Head of caudate nucleus (tissue), 42 donors: ENCODE measurements around the gene RNASE2.
"Not testable (repeated sequence)": the region's sequence is repeated elsewhere in the genome, so short reads cannot be mapped to it uniquely, and the experiment has no call there.

Experiments used
- DNase-seq, 42 donors: peaks; one replicate each; pipeline versions ENCODE4 v3.0.0 to v3.0.0-alpha.2; 2020 to 2021; ENCODE audit warnings: mixed read lengths in 7 of 42
- intact Hi-C: fragments of 100-400 bp; cut with DNase I; formaldehyde crosslinking; loops from one replicate; pipeline ENCODE4 v1.15.0; 2022

The RNASE2 gene

DNA sequence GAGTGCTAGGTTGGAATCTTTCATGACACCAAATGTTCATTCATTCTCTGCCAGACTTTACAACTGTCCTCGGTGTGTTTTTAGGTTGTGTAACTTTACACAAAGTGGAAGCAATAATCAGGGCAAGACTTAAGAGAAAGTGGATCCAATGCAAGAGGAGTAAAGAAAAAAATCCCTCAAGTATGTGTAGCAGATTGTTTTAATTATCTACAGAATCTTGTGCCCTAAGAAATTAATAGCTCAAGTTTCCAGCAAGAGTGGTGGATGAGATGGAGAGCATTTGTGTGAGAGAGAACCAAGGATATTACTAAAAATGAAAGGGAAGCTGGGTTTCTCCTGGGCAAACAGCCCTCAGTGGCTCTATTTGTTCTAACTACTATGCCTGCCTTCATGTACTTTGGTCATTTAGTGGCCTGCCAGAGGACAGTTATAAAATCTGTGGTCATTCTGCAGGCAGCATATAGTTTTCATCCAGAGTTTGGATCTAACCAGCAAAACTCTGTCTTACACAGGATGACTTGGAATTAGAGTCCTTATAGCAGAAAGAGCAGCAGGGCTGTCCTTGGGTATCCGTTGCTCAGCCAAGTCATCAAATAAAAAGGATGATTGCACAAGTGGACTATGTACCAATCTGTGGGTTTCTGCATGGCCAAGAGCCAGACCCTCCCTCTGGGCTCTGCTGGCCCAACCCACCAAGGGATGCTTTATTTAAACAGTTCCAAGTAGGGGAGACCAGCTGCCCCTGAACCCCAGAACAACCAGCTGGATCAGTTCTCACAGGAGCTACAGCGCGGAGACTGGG, at the start of gene RNASE2:
RNASE2 (plus strand) TSS at position 752 of the 802 bp plus-strand sequence. CDS start 285 bp downstream, outside the sequence.
- intact Hi-C loops = not testable (repeated sequence)
- DNase-seq = peak in 8 of 42 donors; percentile 2 to 51 (median 19)

DNA sequence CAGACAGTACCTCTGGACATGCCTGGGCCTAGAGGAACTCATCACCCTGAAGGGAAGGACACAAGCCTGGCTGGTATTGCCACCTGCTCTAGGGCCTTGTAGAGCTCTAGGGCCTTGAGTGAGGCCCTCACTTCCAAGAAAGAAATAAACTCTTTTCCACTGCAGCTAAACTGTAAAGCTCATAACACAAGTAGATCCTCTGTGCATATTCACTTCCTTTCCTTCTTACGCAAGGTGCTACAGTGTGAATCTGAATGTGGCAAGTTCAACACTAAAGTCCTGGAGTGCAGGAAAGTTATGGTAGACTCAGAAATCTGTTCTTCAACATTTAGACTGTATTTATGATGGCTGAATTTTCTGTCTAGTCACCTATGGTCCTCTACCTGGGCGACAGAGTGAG, 49.6 kb upstream of the RNASE2 start:
- DNase-seq = no peak
- intact Hi-C loops = no loop called here

DNA sequence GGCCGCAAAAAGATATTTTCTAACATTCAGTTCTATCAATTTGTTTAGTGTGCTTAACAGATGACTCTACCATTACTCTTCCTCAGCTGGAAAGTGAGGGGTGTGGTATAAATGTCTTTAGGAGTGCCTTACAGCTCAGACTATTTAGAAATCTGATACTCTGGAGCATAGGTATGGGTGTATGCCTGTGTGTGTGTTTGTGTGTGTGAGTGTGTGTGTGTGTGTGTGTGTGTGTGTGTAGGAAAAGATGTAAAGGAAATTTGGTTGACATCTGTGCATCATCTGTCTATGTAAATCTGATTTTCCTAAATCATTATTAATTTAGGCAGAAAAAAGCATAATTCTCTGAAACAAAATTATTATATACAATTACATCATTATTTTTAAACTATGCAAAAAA, 48.1 kb upstream of the RNASE2 start:
- intact Hi-C loops = no loop called here
- no peak for DNase-seq

DNA sequence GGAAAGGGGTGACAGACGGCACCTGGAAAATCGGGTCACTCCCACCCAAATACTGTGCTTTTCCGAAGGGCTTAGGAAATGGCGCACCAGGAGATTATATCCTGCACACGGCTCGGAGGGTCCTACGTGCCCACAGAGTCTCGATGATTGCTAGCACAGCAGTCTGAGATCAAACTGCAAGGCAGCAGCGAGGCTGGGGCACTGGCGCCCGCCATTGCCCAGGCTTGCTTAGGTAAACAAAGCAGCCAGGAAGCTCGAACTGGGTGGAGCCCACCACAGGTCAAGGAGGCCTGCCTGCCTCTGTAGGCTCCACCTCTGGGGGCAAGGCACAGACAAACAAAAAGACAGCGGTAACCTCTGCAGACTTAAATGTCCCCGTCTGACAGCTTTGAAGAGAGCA, 44.5 kb upstream of the RNASE2 start:
- DNase-seq, intact Hi-C loops: not testable (repeated sequence)

DNA sequence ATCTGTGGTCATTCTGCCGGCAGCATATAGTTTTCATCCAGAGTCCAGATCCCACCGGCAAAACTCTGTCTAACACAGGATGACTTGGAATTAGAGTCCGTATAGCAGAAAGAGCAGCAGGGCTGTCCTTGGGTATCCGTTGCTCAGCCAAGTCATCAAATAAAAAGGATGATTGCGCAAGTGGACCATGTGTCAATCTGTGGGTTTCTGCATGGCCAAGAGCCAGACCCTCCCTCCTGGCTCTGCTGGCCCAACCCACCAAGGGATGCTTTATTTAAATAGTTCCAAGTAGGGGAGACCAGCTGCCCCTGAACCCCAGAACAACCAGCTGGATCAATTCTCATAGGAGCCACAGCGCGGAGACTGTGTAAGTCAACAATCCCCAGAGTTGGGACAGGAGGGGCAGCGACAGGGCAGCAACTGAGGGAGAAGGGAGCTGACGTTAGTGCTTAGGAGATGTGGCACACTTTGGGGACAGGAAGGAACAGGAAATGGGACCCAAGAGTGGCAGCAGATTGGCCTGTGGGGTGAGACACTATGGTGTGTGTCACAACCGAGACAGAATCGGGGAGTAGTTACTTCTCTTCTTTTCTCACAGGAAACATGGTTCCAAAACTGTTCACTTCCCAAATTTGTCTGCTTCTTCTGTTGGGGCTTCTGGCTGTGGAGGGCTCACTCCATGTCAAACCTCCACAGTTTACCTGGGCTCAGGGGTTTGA, 36.1 kb upstream of the RNASE2 start:
- intact Hi-C loops = not testable (repeated sequence)

DNA sequence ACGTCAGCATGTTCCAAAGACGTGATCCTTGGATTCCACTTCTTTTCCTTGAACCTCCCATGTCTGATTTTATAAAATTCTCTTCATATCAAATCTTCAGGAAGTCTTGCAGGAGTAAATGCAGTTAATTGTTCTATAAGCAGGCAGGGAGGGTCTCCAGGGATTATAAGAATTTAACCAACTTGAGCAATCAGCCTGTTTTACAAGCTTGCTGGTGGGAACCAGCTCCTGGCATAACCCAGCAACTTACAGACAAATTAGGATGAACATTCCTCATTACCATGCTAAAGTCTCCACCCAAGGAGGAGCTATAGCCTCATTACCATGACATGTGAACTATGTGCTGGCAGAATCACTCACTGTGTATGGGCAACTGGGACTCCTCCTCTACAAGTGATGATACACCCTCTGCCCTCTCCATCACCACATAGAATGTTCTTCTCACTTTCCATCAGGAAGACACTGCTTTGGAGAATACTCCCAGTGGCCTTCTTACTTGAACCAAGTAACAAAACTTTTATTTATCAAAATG, 31.5 kb upstream of the RNASE2 start:
- DNase-seq, intact Hi-C loops: not testable (repeated sequence)

More for the DNA sequence above, 36.1 kb upstream of the RNASE2 start:
- peak in 20 of 42 donors; percentile 4 to 48 (median 16) for DNase-seq

DNA sequence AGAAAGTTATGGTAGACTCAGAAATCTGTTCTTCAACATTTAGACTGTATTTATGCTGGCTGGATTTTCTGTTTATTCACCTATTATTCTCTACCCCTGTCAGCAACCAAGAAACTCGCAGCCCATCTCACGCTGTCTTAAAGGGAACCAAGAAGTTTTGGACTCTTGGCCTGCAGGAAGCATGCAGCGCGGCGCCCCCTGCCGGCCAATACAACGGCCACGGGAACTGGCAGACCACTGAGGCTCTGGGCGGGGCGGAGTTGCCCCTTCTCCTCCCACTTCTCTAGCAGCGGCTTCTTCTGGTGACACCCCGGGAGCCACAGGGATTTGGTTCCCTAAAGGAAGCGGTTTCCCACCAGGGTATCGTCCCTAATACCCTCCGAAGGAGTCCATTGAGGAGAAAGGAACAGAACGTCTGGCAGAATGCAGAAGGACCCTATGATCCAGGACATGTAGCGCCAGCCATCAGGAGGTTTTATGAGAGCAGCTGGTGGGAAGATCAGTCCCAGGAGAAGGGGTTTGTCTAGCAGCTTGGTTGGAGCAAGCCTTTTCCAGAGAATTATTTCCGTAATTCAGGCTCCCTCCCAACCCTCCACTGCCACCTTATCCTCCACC, 21.0 kb upstream of the RNASE2 start:
- intact Hi-C loops = no loop called here
- peak in 35 of 42 donors; percentile 5 to 75 (median 34) for DNase-seq

DNA sequence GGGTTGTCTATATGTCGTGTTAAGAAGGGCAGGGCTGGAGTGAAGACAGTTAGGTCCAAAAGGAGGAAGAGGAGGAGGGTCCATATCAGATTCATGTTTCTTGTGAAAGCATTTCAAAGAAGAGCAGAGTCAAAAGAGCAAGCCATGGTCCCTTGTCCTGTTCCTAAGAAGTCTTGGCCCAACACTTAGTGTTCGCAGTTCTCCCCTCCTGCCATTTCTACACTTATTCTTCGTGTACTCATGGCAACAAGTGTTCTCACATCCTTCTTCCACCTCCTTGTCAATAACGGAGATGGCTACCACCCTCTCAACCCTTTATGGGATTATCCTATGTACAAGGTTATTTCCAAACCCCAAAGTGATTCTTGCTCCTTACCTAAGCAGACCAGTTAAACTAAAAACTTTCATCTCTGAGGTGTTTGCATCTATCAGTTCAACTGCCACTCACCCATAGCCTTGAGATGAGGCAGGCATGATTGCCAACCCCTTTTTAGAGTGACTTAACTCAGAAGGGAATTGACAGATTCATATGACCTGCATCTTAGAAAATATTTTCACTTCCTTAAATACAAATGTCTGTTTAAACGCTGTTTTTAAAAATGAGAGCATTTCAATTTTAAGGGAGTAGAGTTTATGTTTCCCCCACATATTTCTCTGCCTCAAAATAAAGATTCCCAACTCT, 19.8 kb upstream of the RNASE2 start:
- intact Hi-C loops = no loop called here
- DNase-seq = no peak

DNA sequence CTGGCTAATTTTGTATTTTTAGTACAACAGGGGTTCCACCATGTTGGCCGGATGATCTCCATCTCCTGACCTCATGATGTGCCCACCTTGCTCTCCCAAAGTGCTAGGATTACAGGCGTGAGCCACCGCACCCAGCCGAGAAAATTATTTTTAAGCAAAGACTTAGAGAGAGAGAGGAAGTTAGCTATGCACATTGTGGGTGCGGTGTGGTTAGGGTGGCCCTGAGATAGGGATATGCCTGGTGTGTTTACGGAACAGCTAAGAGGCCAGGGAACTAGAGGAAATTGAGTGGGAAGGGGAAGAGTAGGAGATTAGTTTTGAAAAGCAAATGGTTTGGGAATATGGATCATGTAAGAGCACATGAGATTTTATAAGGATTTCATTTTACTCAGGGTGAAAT, 10.1 kb upstream of the RNASE2 start:
- intact Hi-C loops = not testable (repeated sequence)
- DNase-seq = peak in 8 of 42 donors; percentile 6 to 48 (median 16)

DNA sequence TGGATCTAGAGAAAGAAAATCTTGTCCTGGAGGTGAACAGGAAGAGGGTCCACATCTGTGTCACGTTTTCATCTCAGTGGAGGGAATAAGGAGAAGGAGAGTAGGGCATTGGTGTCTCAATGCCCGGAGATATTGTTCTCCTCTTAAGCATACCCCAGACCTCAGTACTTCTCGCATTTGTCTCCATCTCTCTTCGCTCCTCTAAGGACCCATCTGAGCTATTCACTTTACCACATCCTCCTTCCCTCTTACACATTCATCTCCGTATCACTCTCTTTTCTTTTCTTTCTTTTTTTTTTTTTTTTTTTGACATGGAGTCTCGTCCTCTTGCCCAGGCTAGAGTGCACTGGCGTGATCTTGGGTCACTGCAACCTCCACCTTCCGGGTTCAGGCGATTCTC, 8.6 kb upstream of the RNASE2 start:
- DNase-seq, intact Hi-C loops: not testable (repeated sequence)

DNA sequence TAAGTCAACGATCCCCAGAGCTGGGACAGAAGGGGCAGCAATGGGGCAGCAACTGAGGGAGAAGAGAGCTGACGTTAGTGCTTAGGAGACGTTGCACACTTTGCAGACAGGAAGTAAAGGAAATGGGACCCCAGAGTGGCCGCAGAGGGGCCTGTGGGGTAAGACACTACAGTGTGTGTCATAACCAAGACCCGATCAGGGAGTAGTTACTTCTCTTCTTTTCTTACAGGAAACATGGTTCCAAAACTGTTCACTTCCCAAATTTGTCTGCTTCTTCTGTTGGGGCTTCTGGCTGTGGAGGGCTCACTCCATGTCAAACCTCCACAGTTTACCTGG, 219 bp downstream of the RNASE2 start:
- intact Hi-C loops = not testable (repeated sequence)
- DNase-seq = peak in 20 of 42 donors; percentile 10 to 49 (median 18)

DNA sequence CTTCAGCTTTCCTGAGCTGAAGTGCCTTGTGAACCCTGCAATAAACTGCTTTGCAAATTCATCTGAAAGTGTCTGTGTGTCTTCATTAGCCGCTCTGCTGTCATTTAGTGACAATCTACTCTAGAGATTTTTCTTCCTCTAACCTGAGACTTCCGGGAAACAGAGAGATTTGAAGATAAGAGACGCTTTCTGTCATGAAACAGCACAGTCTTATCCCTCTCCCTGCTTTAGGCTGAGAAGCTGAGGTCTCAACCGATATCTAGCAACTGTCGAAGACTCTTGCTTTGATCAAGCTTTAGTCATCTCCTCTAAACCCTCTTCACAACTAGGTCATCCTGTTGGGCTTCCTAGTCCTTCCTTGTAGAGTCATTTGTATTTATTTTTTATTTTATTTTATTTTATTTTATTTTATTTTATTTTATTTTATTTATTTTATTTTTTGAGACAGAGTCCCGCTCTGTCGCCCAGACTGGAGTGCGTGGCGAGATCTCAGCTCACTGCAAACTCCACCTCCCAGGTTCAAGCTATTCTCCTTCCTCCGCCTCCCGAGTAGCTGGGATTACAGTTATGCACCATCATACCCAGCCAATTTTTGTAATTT, 1.2 kb downstream of the RNASE2 start:
- DNase-seq = no peak
- intact Hi-C loops = no loop called here

DNA sequence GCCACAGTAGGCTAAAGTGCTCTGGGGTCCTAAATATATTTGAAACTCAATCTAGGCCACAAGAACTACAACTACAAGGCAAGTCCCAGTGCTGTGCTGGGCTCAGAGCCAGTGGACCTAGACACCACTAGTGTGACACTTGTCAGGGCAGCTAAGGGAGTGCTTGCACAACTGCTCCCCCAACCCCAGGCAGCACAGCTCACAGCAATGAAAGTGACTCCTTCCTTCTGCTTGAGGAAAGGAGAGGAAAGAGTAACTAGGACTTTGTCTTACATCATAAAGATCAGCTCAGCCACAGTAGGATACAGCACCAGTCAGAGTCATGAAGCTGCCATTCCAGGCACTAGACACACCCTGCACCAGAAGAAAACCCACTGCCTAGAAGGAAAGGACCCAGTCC, 3.7 kb downstream of the RNASE2 start:
- DNase-seq, intact Hi-C loops: not testable (repeated sequence)

DNA sequence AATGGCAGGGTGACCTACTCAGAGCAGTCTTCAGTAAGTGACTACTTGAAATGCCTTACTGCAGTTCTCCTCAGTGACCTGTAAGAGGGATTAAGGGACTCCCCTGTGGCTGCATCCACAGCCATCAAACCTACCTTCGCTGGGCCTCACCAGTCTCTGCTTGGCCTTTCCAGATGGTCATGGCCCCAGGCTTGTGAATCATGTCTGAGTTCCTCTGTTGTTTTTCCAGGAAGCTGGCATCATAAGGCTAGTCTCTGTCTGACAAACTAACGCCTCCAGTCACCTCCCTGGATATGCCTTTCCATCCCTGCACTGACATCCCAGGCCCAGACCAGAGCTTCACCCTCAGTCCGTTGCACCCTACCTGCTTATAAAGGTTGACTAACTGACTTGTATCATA, 14.0 kb downstream of the RNASE2 start:
- DNase-seq = no peak

DNA sequence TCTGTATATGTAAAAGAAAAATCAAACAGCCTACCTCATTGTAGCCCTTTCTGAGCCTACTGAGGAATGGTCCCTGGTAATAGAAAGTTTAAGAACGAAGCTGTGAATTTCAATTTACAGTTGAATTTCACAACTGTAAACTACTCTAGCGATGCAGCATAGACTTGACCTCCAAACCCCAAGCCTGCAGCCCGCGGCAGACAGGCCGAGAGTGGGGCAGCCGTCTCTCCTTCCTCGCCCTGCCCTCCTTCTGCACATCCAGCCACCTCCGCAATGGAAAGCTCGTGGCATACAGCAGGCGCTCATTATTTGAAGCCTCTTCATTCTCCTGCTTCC, 15.3 kb downstream of the RNASE2 start:
- DNase-seq = no peak

More for the DNA sequence above, 14.0 kb downstream of the RNASE2 start:
- intact Hi-C loops = loop anchor here (10.0 kb wide), 2 partner anchors 115 to 275 kb away; no protein-coding TSS in a partner anchor

DNA sequence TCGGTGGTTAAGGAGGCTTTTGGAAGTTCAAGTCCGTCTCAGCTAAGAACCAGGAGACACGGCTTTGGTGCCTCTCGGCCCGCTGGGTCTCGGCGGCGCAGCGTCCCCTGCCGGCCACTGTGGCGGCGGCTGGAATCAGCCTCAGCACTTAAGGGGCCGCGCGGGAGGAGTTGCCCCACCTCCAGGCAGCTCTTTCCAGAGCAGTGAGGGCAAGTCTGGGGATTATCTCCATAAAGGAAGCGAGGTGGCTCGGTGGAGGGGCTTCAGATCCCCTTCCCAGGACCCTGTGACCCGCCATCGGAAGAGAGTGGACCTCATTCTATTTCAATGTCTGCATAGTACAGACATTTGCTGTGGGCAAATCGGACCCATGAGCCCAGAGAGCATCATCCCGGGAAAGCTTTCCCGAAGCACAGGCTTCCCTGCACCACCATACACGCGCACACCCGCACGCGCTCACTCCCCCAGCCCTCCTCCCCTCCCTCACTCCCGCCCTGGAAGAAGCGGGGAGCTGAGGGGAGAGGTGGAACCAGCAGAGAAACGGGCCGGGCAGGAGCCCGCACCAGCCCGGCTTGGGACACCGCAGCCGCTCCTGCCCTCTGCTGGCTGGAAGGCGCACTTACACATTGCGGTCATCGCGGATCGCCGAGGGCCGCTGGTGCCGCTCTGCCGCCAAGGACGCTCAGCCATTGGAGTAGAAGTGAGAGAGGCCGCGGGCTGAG, 15.9 kb downstream of the RNASE2 start:
- peak; percentile 60 to 92 (median 85) for DNase-seq
- intact Hi-C loops = no loop called here

More for the DNA sequence above, 15.3 kb downstream of the RNASE2 start:
- intact Hi-C loops = no loop called here

DNA sequence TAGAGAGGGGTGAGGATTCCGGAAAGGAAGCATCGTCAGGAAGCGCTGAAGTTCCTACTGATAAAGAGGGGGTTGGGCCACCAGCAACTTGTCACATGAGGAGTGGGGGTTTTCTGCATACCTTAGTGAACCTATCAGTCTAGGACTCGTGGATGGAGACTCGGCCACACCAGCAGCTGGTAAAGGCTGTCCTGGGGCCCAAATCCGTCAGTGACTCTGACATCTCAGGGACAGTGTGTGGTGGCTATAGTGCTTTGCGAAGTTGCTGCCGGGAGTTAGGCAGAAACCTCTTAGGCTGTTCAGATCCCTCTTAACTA, 16.4 kb downstream of the RNASE2 start:
- intact Hi-C loops = no loop called here
- no peak for DNase-seq

DNA sequence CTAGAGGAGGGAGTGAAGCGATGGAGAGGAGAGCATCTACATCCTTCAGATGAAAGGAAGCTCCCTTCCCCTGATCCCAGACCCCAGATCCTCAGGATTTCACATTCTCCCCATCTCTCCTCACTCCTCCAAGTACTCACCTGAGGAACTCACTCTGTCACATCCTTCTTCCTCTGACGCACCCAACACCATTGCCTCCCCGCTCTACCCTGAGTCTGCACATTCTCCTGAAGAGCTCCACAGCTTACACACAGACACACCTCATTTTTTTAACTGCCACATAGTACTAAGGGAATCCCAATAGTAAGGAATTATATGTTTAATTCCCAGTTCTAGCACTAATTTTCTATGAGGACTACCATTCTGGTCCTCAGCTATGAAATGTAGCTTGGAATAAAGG, 18.2 kb downstream of the RNASE2 start:
- intact Hi-C loops = no loop called here

More for the DNA sequence above, 18.2 kb downstream of the RNASE2 start:
- no peak for DNase-seq
